SK-N-MC (cell line): Measurements from ENCODE around the gene RBL1.

Experiments used
- EZH2 ChIP-seq: fragments of 200-600 bp; sonication (generic); IDR thresholded peaks from one replicate; pipeline ENCODE4 v1.6.1; 2017; ENCODE audit warnings: antibody characterized with exemption
- POLR2AphosphoS5 ChIP-seq: IDR thresholded peaks from 2 replicates; pipeline ENCODE4 v1.6.1; 2012; ENCODE audit warnings: mild to moderate bottlenecking, low read depth, low read length, borderline replicate concordance

- no peak for TF ChIP-seq EZH2
- TF ChIP-seq POLR2AphosphoS5: no peak
Measured at GRCh38 chr20:36969051-36969450, 126.7 kb downstream of the RBL1 start.
